Uterus (tissue), 2 donors: ENCODE measurements around the gene DUX4.
"Not testable (repeated sequence)": the region's sequence is repeated elsewhere in the genome, so short reads cannot be mapped to it uniquely, and the experiment has no call there.

ENCODE experiments used
- CTCF ChIP-seq, 4 experiments: fragments of 200-600 bp in 2 of 4; fragments of 450-650 bp in 2 of 4; sonication (generic) in 2 of 4; IDR thresholded peaks; one replicate each; pipeline ENCODE4 v1.5.1; 2016 to 2019; ENCODE audit warnings: antibody characterized with exemption in 4 of 4, mild to moderate bottlenecking in 2 of 4, moderate library complexity in 1 of 4
- POLR2A ChIP-seq, 2 donors: fragments of 450-650 bp; IDR thresholded peaks; one replicate each; pipeline ENCODE4 v1.6.1; 2016; ENCODE audit warnings: antibody characterized with exemption in 2 of 2, mild to moderate bottlenecking in 1 of 2, moderate library complexity in 1 of 2

- TF ChIP-seq CTCF, POLR2A (IDR thresholded peaks at IDR 0.05): not testable (repeated sequence)
These were observed 4.4 kb downstream of the DUX4 start for GRCh38 chr4:190177727-190178605.
